Vagina (tissue), 2 donors: ENCODE measurements around the gene RINL.

Experiments
- CTCF ChIP-seq, 3 experiments: fragments of 450-650 bp in 2 of 3; fragments of 200-600 bp in 1 of 3; sonication (generic) in 1 of 3; IDR thresholded peaks; one replicate each; pipeline ENCODE4 v1.5.1; 2017 to 2019; ENCODE audit warnings: antibody characterized with exemption in 3 of 3, mild to moderate bottlenecking in 2 of 3, moderate library complexity in 2 of 3
- POLR2A ChIP-seq, 2 donors: fragments of 450-650 bp; IDR thresholded peaks; one replicate each; pipeline ENCODE4 v1.6.1; 2017; ENCODE audit warnings: antibody characterized with exemption in 2 of 2, mild to moderate bottlenecking in 2 of 2, moderate library complexity in 2 of 2
- POLR2AphosphoS5 ChIP-seq, 2 donors: sonication (generic); formaldehyde crosslinking; IDR thresholded peaks; one replicate each; pipeline ENCODE4 v1.9.0; 2017; ENCODE audit warnings: antibody characterized with exemption in 2 of 2, mild to moderate bottlenecking in 2 of 2, low read depth in 1 of 2; ENCODE audit not compliant: insufficient read depth in 1 of 2

GRCh38 chr19:38883286-38883685, 5.2 kb upstream of the RINL start:
- TF ChIP-seq CTCF (IDR thresholded peaks at IDR 0.05), result no peak
- TF ChIP-seq POLR2AphosphoS5 (IDR thresholded peaks at IDR 0.05; ENCODE audit: insufficient read depth in 1 of 2, low read depth in 1 of 2), result no peak
- TF ChIP-seq POLR2A (IDR thresholded peaks at IDR 0.05), result no peak
